A172 (cell line): ENCODE results near the gene NXPH1. TPM values are rescaled to one million over a fixed set of nuclear protein-coding genes. Genes with fewer than 3 reads are reported as not detected.
"Not testable (repeated sequence)": the region's sequence is repeated elsewhere in the genome, so short reads cannot be mapped to it uniquely, and the experiment has no call there.

Experiments used
- DNase-seq: peaks from one replicate; pipeline ENCODE4 v3.0.0-alpha.2; 2015; ENCODE audit warnings: low spot score
- total RNA-seq: library from RNA; depleted of rRNA; stranded (reverse); fragments of >200 nt; shearing (Covaris generic); gene quantifications from 2 replicates; pipeline ENCODE4 v1.2.3, GENCODE V29; 2014

NXPH1 gene
- total RNA-seq, 1 experiment from 2014 or later: not detected

- no peak for DNase-seq
These were observed 269.4 kb downstream of the NXPH1 start for GRCh38 chr7:8702807-8703206.

GRCh38 chr7:8710124-8710523 is 276.7 kb downstream of the NXPH1 start:
- DNase-seq: no peak

- peak; percentile 8 for DNase-seq
These were observed 281.4 kb downstream of the NXPH1 start for GRCh38 chr7:8714791-8715190.

GRCh38 chr7:8719102-8719501 is 285.7 kb downstream of the NXPH1 start:
- DNase-seq: no peak

GRCh38 chr7:8724080-8724718 is 290.8 kb downstream of the NXPH1 start:
- peak; percentile 44 for DNase-seq

GRCh38 chr7:8731756-8732155 is 298.3 kb downstream of the NXPH1 start:
- not testable (repeated sequence) for DNase-seq

GRCh38 chr7:8739837-8740236 is 306.4 kb downstream of the NXPH1 start:
- no peak for DNase-seq

GRCh38 chr7:8742837-8743236 is 309.4 kb downstream of the NXPH1 start:
- DNase-seq: no peak

GRCh38 chr7:8747338-8747737 is 313.9 kb downstream of the NXPH1 start:
- DNase-seq: no peak

- DNase-seq: no peak
These were observed 318.3 kb downstream of the NXPH1 start for GRCh38 chr7:8751557-8752231.

- no peak for DNase-seq
These were observed 319.9 kb downstream of the NXPH1 start for GRCh38 chr7:8753355-8753754.

- DNase-seq: no peak
These were observed 328.3 kb downstream of the NXPH1 start for GRCh38 chr7:8761731-8762130.

- DNase-seq: no peak
These were observed 329.4 kb downstream of the NXPH1 start for GRCh38 chr7:8762803-8763202.

- DNase-seq: no peak
These were observed 332.0 kb downstream of the NXPH1 start for GRCh38 chr7:8765374-8765773.

GRCh38 chr7:8773518-8773917 is 340.1 kb downstream of the NXPH1 start:
- no peak for DNase-seq

GRCh38 chr7:8778459-8778858 is 345.1 kb downstream of the NXPH1 start:
- DNase-seq: no peak

- DNase-seq: no peak
These were observed 347.8 kb downstream of the NXPH1 start for GRCh38 chr7:8781166-8781565.

GRCh38 chr7:8783229-8783628 is 349.8 kb downstream of the NXPH1 start:
- no peak for DNase-seq

- no peak for DNase-seq
These were observed 351.7 kb downstream of the NXPH1 start for GRCh38 chr7:8785081-8785480.

- no peak for DNase-seq
These were observed 367.6 kb downstream of the NXPH1 start for GRCh38 chr7:8800986-8801385.
